ENCODE results near the gene POLDIP2.

Gene POLDIP2

GRCh38 chr17:28385406-28385805 is 28.1 kb upstream of the POLDIP2 start:
- H3K4me3 Mint-ChIP-seq = no peak overlapping the region
- no peaks in the 10 kb centered on the region for H3K4me1 Mint-ChIP-seq
- no peaks in the 10 kb centered on the region for H3K9me3 Mint-ChIP-seq
- H3K36me3 Mint-ChIP-seq (ENCODE audit: low read depth) = peaks cover 37% of the 10 kb centered on the region
- no peak overlapping the region for H3K27ac Mint-ChIP-seq
- no peak for TF ChIP-seq CTCF (IDR thresholded peaks at IDR 0.05; ENCODE audit: unreplicated experiment in 3 of 3)
- peaks cover 56% of the 10 kb centered on the region for H3K27me3 Mint-ChIP-seq (ENCODE audit: low read depth)

GRCh38 chr17:28385037-28385400 is 27.7 kb upstream of the POLDIP2 start:
- no peak for TF ChIP-seq CTCF (IDR thresholded peaks at IDR 0.05; ENCODE audit: unreplicated experiment in 3 of 3)
- Mint-ChIP-seq H3K4me3 (peak overlapping the region; percentile 54 to 66 (median 63)), H3K27me3 (ENCODE audit: low read depth) (peaks cover 60% of the 10 kb centered on the region), H3K9me3 (no peaks in the 10 kb centered on the region), H3K4me1 (no peaks in the 10 kb centered on the region), H3K27ac (no peak overlapping the region), H3K36me3 (ENCODE audit: low read depth) (peaks cover 37% of the 10 kb centered on the region)

- no peaks in the 10 kb centered on the region for H3K4me1 Mint-ChIP-seq
- no peak overlapping the region for H3K27ac Mint-ChIP-seq
- peak overlapping the region; percentile 54 to 66 (median 63) for H3K4me3 Mint-ChIP-seq
- peaks cover 32% of the 10 kb centered on the region for H3K36me3 Mint-ChIP-seq (ENCODE audit: low read depth)
- H3K9me3 Mint-ChIP-seq = no peaks in the 10 kb centered on the region
- TF ChIP-seq CTCF (IDR thresholded peaks at IDR 0.05; ENCODE audit: unreplicated experiment in 3 of 3) = no peak
- peaks cover 65% of the 10 kb centered on the region for H3K27me3 Mint-ChIP-seq (ENCODE audit: low read depth)
Observed at GRCh38 chr17:28384281-28385036, 27.1 kb upstream of the POLDIP2 start.

GRCh38 chr17:28381141-28381825 is 24.0 kb upstream of the POLDIP2 start:
- no peak overlapping the region for H3K27ac Mint-ChIP-seq
- no peaks in the 10 kb centered on the region for H3K9me3 Mint-ChIP-seq
- H3K4me3 Mint-ChIP-seq = peak overlapping the region in 2 of 3 experiments; percentile 10 to 15
- TF ChIP-seq CTCF (IDR thresholded peaks at IDR 0.05; ENCODE audit: unreplicated experiment in 3 of 3) = peak in 2 of 3 experiments; percentile 26 to 37
- peaks cover 71% of the 10 kb centered on the region for H3K27me3 Mint-ChIP-seq (ENCODE audit: low read depth)
- peaks cover 20% of the 10 kb centered on the region for H3K36me3 Mint-ChIP-seq (ENCODE audit: low read depth)
- H3K4me1 Mint-ChIP-seq = no peaks in the 10 kb centered on the region

- no peak overlapping the region for H3K27ac Mint-ChIP-seq
- H3K4me1 Mint-ChIP-seq = no peaks in the 10 kb centered on the region
- H3K9me3 Mint-ChIP-seq = no peaks in the 10 kb centered on the region
- H3K4me3 Mint-ChIP-seq = no peak overlapping the region
- H3K36me3 Mint-ChIP-seq (ENCODE audit: low read depth) = peaks cover 20% of the 10 kb centered on the region
- H3K27me3 Mint-ChIP-seq (ENCODE audit: low read depth) = peaks cover 60% of the 10 kb centered on the region
- no peak for TF ChIP-seq CTCF (IDR thresholded peaks at IDR 0.05; ENCODE audit: unreplicated experiment in 3 of 3)
Observed at GRCh38 chr17:28379814-28380801, 22.8 kb upstream of the POLDIP2 start.

Measured in nephron (organoid).